H1 (cell line): ENCODE results near the gene PRKN. TPM values are rescaled to one million over a fixed set of nuclear protein-coding genes. Genes with fewer than 3 reads are reported as not detected.

Experiments used
- CTCF ChIA-PET: fragments of 300-600 bp; sonication (Branson Sonifier 250); formaldehyde crosslinking; loops from one replicate; lab custom pipeline; 2021; ENCODE audit not compliant: partially characterized antibody; lab: Charles Lee
- POLR2A ChIA-PET: fragments of 300-600 bp; sonication (Branson Sonifier 250); formaldehyde crosslinking; loops from one replicate; lab custom pipeline; 2021; ENCODE audit warnings: inconsistent platforms; ENCODE audit not compliant: partially characterized antibody; lab: Charles Lee
- DNase-seq, 2 experiments: peaks; one replicate each; pipeline versions ENCODE4 v3.0.0 to v3.0.0-alpha.2; 2010 to 2022; ENCODE audit warnings: low spot score in 2 of 2, low read depth in 1 of 2, mixed read lengths in 1 of 2
- FAIRE-seq: peaks from 2 replicates; lab custom pipeline; 2011; peaks lifted over from hg19 to GRCh38; lab: Jason Lieb, UNC
- H2AFZ ChIP-seq: 2 replicates; pipeline ENCODE4 v1.8.1; 2012; ENCODE audit warnings: low read length, inconsistent platforms
- H2AK5ac ChIP-seq: 2 replicates; pipeline ENCODE4 v1.6.1; 2013; ENCODE audit warnings: low read depth, low read length
- H2BK120ac ChIP-seq: replicated peaks from 2 replicates; pipeline ENCODE3; 2013; ENCODE audit warnings: low read depth, low read length, inconsistent platforms
- H2BK12ac ChIP-seq: 2 replicates; pipeline ENCODE4 v1.6.1; 2013; ENCODE audit warnings: low read depth, low read length
- H2BK15ac ChIP-seq: 2 replicates; pipeline ENCODE4 v1.6.1; 2013; ENCODE audit warnings: low read length
- H2BK20ac ChIP-seq: 2 replicates; pipeline ENCODE4 v1.6.1; 2013; ENCODE audit warnings: low read length
- H2BK5ac ChIP-seq: 2 replicates; pipeline ENCODE4 v1.6.1; 2013; ENCODE audit warnings: low read depth, low read length
- H3K14ac ChIP-seq: 2 replicates; pipeline ENCODE4 v1.6.1; 2013; ENCODE audit warnings: inconsistent platforms; ENCODE audit not compliant: insufficient read length
- H3K18ac ChIP-seq: 2 replicates; pipeline ENCODE4 v1.6.1; 2013; ENCODE audit warnings: low read length; ENCODE audit errors: extremely low read depth
- H3K23ac ChIP-seq: 2 replicates; pipeline ENCODE4 v1.6.1; 2013; ENCODE audit warnings: inconsistent platforms; ENCODE audit not compliant: insufficient read length
- H3K23me2 ChIP-seq: 2 replicates; pipeline ENCODE4 v1.6.1; 2013; ENCODE audit warnings: low read depth, low read length
- H3K27ac ChIP-seq: 2 replicates; pipeline ENCODE4 v1.6.1; 2011; ENCODE audit warnings: low read depth, low read length, inconsistent platforms
- H3K27me3 ChIP-seq, 4 experiments: replicated peaks in 1 of 4; 1 replicate in 1 of 4; 2 replicates in 3 of 4; pipeline versions ENCODE4 v1.6.1 to v1.8.1; 2011 to 2013; ENCODE audit warnings: low read length in 3 of 4, mild to moderate bottlenecking in 3 of 4, inconsistent platforms in 2 of 4, mixed read lengths in 2 of 4, moderate library complexity in 1 of 4; ENCODE audit not compliant: control insufficient read depth in 3 of 4, insufficient read depth in 3 of 4; ENCODE audit errors: extremely low read depth in 1 of 4
- H3K36me3 ChIP-seq, 4 experiments: 2 replicates each; pipeline versions ENCODE4 v1.6.1 to v1.8.1; 2011 to 2013; ENCODE audit warnings: mild to moderate bottlenecking in 4 of 4, low read length in 3 of 4, moderate library complexity in 2 of 4, control low read depth in 1 of 4, inconsistent platforms in 1 of 4; ENCODE audit not compliant: insufficient read depth in 4 of 4, control insufficient read depth in 2 of 4
- H3K4ac ChIP-seq: replicated peaks from 2 replicates; pipeline ENCODE3; 2013; ENCODE audit warnings: low read length, low read depth, mixed read lengths, inconsistent platforms; ENCODE audit not compliant: insufficient read length
- H3K4me1 ChIP-seq, 4 experiments: replicated peaks in 1 of 4; 1 replicate in 1 of 4; 2 replicates in 3 of 4; pipeline versions ENCODE4 v1.6.1 to v1.8.1; 2011 to 2013; ENCODE audit warnings: low read length in 3 of 4, inconsistent platforms in 2 of 4, mixed read lengths in 1 of 4; ENCODE audit not compliant: insufficient read depth in 4 of 4, control insufficient read depth in 3 of 4
- H3K4me2 ChIP-seq, 2 experiments: 2 replicates each; pipeline versions ENCODE4 v1.6.1 to v1.8.1; 2011 to 2013; ENCODE audit warnings: low read depth in 2 of 2, low read length in 2 of 2, control low read depth in 1 of 2, inconsistent platforms in 1 of 2, mild to moderate bottlenecking in 1 of 2; ENCODE audit not compliant: insufficient read depth in 1 of 2
- H3K4me3 ChIP-seq, 4 experiments: fragments of 200-600, 300-600 bp in 1 of 4; sonication (generic), shearing (Covaris generic), sonication (Bioruptor Twin) in 1 of 4; 2 replicates each; pipeline versions ENCODE4 v1.5.1 to v1.8.1; 2011 to 2016; ENCODE audit warnings: low read length in 4 of 4, low read depth in 3 of 4, control low read depth in 2 of 4, inconsistent platforms in 2 of 4, mild to moderate bottlenecking in 2 of 4, mixed read lengths in 1 of 4, moderate library complexity in 1 of 4; ENCODE audit not compliant: insufficient read depth in 2 of 4; ENCODE audit errors: extremely low read depth in 1 of 4
- H3K56ac ChIP-seq: replicated peaks from 2 replicates; pipeline ENCODE3; 2013; ENCODE audit warnings: low read depth, mild to moderate bottlenecking, mixed read lengths, low read length, inconsistent platforms; ENCODE audit not compliant: insufficient read length
- H3K79me1 ChIP-seq: 2 replicates; pipeline ENCODE4 v1.6.1; 2013; ENCODE audit warnings: low read depth, low read length, control low read depth
- H3K79me2 ChIP-seq, 2 experiments: 2 replicates each; pipeline versions ENCODE4 v1.6.1 to v1.8.1; 2012 to 2013; ENCODE audit warnings: low read length in 2 of 2, mild to moderate bottlenecking in 2 of 2, inconsistent platforms in 1 of 2; ENCODE audit not compliant: insufficient read depth in 2 of 2, control insufficient read depth in 1 of 2
- H3K9ac ChIP-seq, 4 experiments: replicated peaks in 1 of 4; 1 replicate in 1 of 4; 2 replicates in 3 of 4; pipeline versions ENCODE4 v1.6.1 to v1.8.1; 2011 to 2013; ENCODE audit warnings: low read depth in 3 of 4, low read length in 3 of 4, control low read depth in 2 of 4, mild to moderate bottlenecking in 2 of 4, moderate library complexity in 2 of 4, inconsistent platforms in 1 of 4; ENCODE audit errors: extremely low read depth in 1 of 4
- H3K9me3 ChIP-seq, 2 experiments: 2 replicates each; pipeline versions ENCODE4 v1.6.1 to v1.8.1; 2012 to 2013; ENCODE audit warnings: mild to moderate bottlenecking in 2 of 2, moderate library complexity in 2 of 2, control low read depth in 1 of 2, inconsistent platforms in 1 of 2, low read depth in 1 of 2, low read length in 1 of 2, mixed read lengths in 1 of 2; ENCODE audit not compliant: insufficient read depth in 2 of 2
- H4K20me1 ChIP-seq, 2 experiments: replicated peaks in 1 of 2; 2 replicates each; pipeline versions ENCODE3 to v1.8.1; 2011 to 2013; ENCODE audit warnings: inconsistent platforms in 2 of 2, low read length in 2 of 2, mild to moderate bottlenecking in 1 of 2; ENCODE audit not compliant: insufficient read depth in 2 of 2, control insufficient read depth in 1 of 2
- H4K5ac ChIP-seq: 2 replicates; pipeline ENCODE4 v1.6.1; 2013; ENCODE audit warnings: low read length, low read depth, mixed read lengths, inconsistent platforms; ENCODE audit not compliant: insufficient read length
- H4K8ac ChIP-seq: 2 replicates; pipeline ENCODE4 v1.8.0; 2013; ENCODE audit warnings: mild to moderate bottlenecking, moderate library complexity, low read length, inconsistent platforms; ENCODE audit not compliant: insufficient read depth; ENCODE audit errors: extremely low read depth
- H4K91ac ChIP-seq: replicated peaks from 2 replicates; pipeline ENCODE3; 2013; ENCODE audit warnings: low read length, mixed read lengths, inconsistent platforms; ENCODE audit not compliant: insufficient read length
- E2F6 ChIP-seq: IDR thresholded peaks from 2 replicates; pipeline ENCODE4 v1.6.1; 2012; ENCODE audit warnings: inconsistent platforms
- HDAC6 ChIP-seq: IDR thresholded peaks from one replicate; pipeline ENCODE4 v1.7.1; 2012; ENCODE audit warnings: low read depth, mild to moderate bottlenecking, inconsistent platforms, low read length, moderate library complexity
- JUND ChIP-seq: IDR thresholded peaks from 2 replicates; pipeline ENCODE4 v1.6.1; 2011; ENCODE audit warnings: mild to moderate bottlenecking, improper control_type of control experiment, low read length
- RXRA ChIP-seq: IDR thresholded peaks from 2 replicates; pipeline ENCODE4 v1.6.1; 2011; ENCODE audit warnings: low read depth, mild to moderate bottlenecking, low read length, moderate library complexity; ENCODE audit not compliant: insufficient read depth
- SRF ChIP-seq: IDR thresholded peaks from 2 replicates; pipeline ENCODE4 v1.6.1; 2011; ENCODE audit warnings: mild to moderate bottlenecking, low read depth, low read length, moderate library complexity
- WGBS, 2 experiments: shearing (Covaris generic) in 1 of 2; methylation state at CpG; one replicate each; pipeline versions ENCODE4 v1.1.6 to v1.1.7; 2013 to 2015; ENCODE audit warnings: low lambda C conversion rate in 2 of 2, mixed read lengths in 2 of 2, inconsistent platforms in 1 of 2, low coverage in 1 of 2, missing lambda C conversion rate in 1 of 2; ENCODE audit not compliant: insufficient replicate concordance in 2 of 2, insufficient coverage in 1 of 2, insufficient read length in 1 of 2; ENCODE audit errors: extremely low coverage in 1 of 2, missing lambda C conversion rate in 1 of 2; 5-methylcytosine and 5-hydroxymethylcytosine counted together
- polyA plus RNA-seq, 7 experiments: library from polyadenylated mRNA; depleted of rRNA in 3 of 7; stranded (reverse) in 5 of 7; unstranded in 2 of 7; fragments of >200 nt in 5 of 7; fragments of 200-250 nt in 2 of 7; gene quantifications; 1 replicate in 5 of 7; 2 replicates in 1 of 7; 4 replicates in 1 of 7; pipeline versions ENCODE4 v1.2.1 to v1.2.3, GENCODE V29; 2011 to 2013; ENCODE audit warnings: missing spikeins in 2 of 7, mixed read lengths in 2 of 7
- total RNA-seq: library from RNA; stranded (reverse); fragmentation: NEBNext Ultra II Directional; extraction: Animal tissue kit (Norgen Biotek cat#: 25700); gene quantifications from 2 replicates; pipeline ENCODE4 v1.2.1, GENCODE V29; 2021

The PRKN gene
- total and polyA plus RNA-seq, 2 of the 8 experiments (the other 6 are each of a cell fraction or from before 2014, with no cell fraction given): 0.13 to 0.29 TPM

- Histone ChIP-seq H3K18ac (no peak overlapping the region), H4K8ac (no peak overlapping the region), H3K23me2 (no peaks in the 10 kb centered on the region), H3K9ac (no peak overlapping the region), H4K5ac (no peak overlapping the region), H3K27ac (no peak overlapping the region), H2BK20ac (no peak overlapping the region), H3K56ac (no peak overlapping the region), H2AFZ (no peak overlapping the region), H4K20me1 (no peaks in the 10 kb centered on the region), H4K91ac (no peak overlapping the region), H3K79me2 (no peaks in the 10 kb centered on the region), H3K23ac (no peak overlapping the region), H3K14ac (no peak overlapping the region), H3K36me3 (no peaks in the 10 kb centered on the region), H3K9me3 (peaks cover 0 to 4% of the 10 kb centered on the region in 2 experiments; a peak in 1 of 4 replicates), H2BK120ac (no peak overlapping the region), H3K79me1 (no peaks in the 10 kb centered on the region), H3K27me3 (no peaks in the 10 kb centered on the region), H3K4me1 (no peaks in the 10 kb centered on the region), H2BK5ac (no peak overlapping the region), H2BK12ac (no peak overlapping the region)
- DNase-seq: no peak
- ChIA-PET CTCF (no interaction called here), POLR2A (no interaction called here)
- no peak for TF ChIP-seq RXRA
- TF ChIP-seq SRF: no peak
- no peak for TF ChIP-seq HDAC6
- no peak for TF ChIP-seq JUND
- no peak for TF ChIP-seq E2F6
- TF ChIP-seq, all 59 proteins: peak for 0
- FAIRE-seq: no peak
- H2AK5ac ChIP-seq: no peak overlapping the region
- no peak overlapping the region for H3K4me3 ChIP-seq
- H3K4ac ChIP-seq: no peak overlapping the region
- H3K4me2 ChIP-seq: no peak overlapping the region
- no peak overlapping the region for H2BK15ac ChIP-seq
- 89% methylated on average over 7 of the region's 7 CpGs; no CpG with 5 or more reads in 1 of the 2 experiments for WGBS, 2 experiments
These were observed 159.3 kb downstream of the PRKN start for GRCh38 chr6:162568266-162568665.
